Transverse colon (tissue), 4 donors: ENCODE measurements around the gene TOR1A. TPM values are rescaled to one million over a fixed set of nuclear protein-coding genes. Genes with fewer than 3 reads are reported as not detected.
"Not testable (repeated sequence)": the region's sequence is repeated elsewhere in the genome, so short reads cannot be mapped to it uniquely, and the experiment has no call there.

Source experiments
- DNase-seq: peaks from one replicate; pipeline ENCODE4 v3.0.0-alpha.2; 2019
- H3K27ac ChIP-seq, 4 donors: fragments of 200-600 bp; sonication (generic); 2 replicates each; pipeline ENCODE4 v1.5.1; 2016 to 2018; ENCODE audit warnings: inconsistent platforms in 4 of 4
- H3K27me3 ChIP-seq: fragments of 200-600 bp; sonication (generic); 2 replicates; pipeline ENCODE4 v1.5.1; 2017; ENCODE audit warnings: inconsistent platforms
- H3K36me3 ChIP-seq, 4 donors: fragments of 200-600 bp; sonication (generic); 2 replicates each; pipeline ENCODE4 v1.5.1; 2017 to 2019; ENCODE audit warnings: inconsistent platforms in 4 of 4
- H3K4me1 ChIP-seq, 4 donors: fragments of 200-600 bp; sonication (generic); 2 replicates each; pipeline ENCODE4 v1.5.1; 2017 to 2020; ENCODE audit warnings: inconsistent platforms in 4 of 4
- H3K4me3 ChIP-seq, 4 donors: fragments of 200-600 bp; sonication (generic); 1 replicate in 1 of 4; 2 replicates in 3 of 4; pipeline versions ENCODE4 v1.5.1 to v1.6.1; 2017 to 2019; ENCODE audit warnings: inconsistent platforms in 4 of 4
- H3K9me3 ChIP-seq, 2 donors: fragments of 200-600 bp; sonication (generic); 2 replicates each; pipeline ENCODE4 v1.5.1; 2017 to 2019; ENCODE audit warnings: inconsistent platforms in 2 of 2
- CTCF ChIP-seq, 5 experiments: fragments of 200-600 bp in 3 of 5; fragments of 450-650 bp in 2 of 5; sonication (generic) in 3 of 5; IDR thresholded peaks; 1 replicate in 2 of 5; 2 replicates in 3 of 5; pipeline ENCODE4 v1.5.1; 2016 to 2017; ENCODE audit warnings: antibody characterized with exemption in 5 of 5, inconsistent platforms in 3 of 5, mild to moderate bottlenecking in 2 of 5, moderate library complexity in 1 of 5
- EP300 ChIP-seq: sonication (generic); formaldehyde crosslinking; IDR thresholded peaks from one replicate; pipeline ENCODE4 v1.6.1; 2017; ENCODE audit warnings: antibody characterized with exemption, low read depth
- POLR2A ChIP-seq: fragments of 450-650 bp; IDR thresholded peaks from one replicate; pipeline ENCODE4 v1.6.1; 2016; ENCODE audit warnings: antibody characterized with exemption, mild to moderate bottlenecking, moderate library complexity
- POLR2AphosphoS5 ChIP-seq, 3 donors: sonication (generic); formaldehyde crosslinking; IDR thresholded peaks; one replicate each; pipeline ENCODE4 v1.6.1; 2016; ENCODE audit warnings: antibody characterized with exemption in 3 of 3
- WGBS, 2 donors: methylation state at CpG; one replicate each; pipeline ENCODE4 v1.1.5; 2018; ENCODE audit warnings: low coverage in 1 of 2; 5-methylcytosine and 5-hydroxymethylcytosine counted together
- in situ Hi-C, 4 donors: fragments of 200-750 bp; cut with MboI; loops; one replicate each; pipeline versions ENCODE4 v1.15.0 to v1.15.1; 2017; ENCODE audit warnings: low sequenced_read_pairs in 3 of 4, low pct_ligation_motif_present in 1 of 4, low pct_unique_long_range_greater_than_20kb in 1 of 4
- intact Hi-C: fragments of 100-400 bp; cut with DNase I; formaldehyde crosslinking; loops from one replicate; pipeline ENCODE4 v1.15.1; 2023; ENCODE audit warnings: low total_unique reads
- total RNA-seq, 4 donors: library from RNA; depleted of rRNA; stranded (reverse); fragments of >200 nt; gene quantifications; one replicate each; pipeline ENCODE4 v1.1.0, GENCODE V29; 2016

The TOR1A gene
- total RNA-seq, 4 donors from 2014 or later: 6.2 to 47.0 (median 40.0) TPM

DNA sequence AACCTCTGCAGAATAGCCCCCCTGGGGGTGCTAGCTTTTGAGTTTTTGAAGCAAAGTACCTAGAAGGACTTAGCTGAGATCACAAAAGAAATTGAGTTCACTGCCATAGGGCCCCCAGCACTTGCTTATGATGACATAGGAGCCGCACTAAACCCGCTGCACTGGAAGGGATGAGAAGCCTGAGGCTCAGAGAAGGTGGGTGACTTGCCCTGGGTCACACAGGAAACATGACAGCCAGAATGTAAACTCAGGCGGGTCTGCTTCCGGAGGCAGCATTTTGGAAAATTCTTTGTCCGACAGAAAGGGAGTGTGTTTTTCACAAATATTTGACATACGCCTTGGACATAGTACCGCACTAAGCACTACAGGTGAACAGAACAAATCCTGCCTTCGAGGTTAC lies 29.4 kb downstream of the TOR1A start:
- no peak for DNase-seq
- Histone ChIP-seq H3K4me1 (peaks cover 0 to 8% (median 0%) of the 10 kb centered on the region in 4 donors), H3K27ac (no peak overlapping the region), H3K4me3 (no peak overlapping the region), H3K36me3 (no peaks in the 10 kb centered on the region), H3K9me3 (no peaks in the 10 kb centered on the region), H3K27me3 (peaks cover 12% of the 10 kb centered on the region)
- WGBS, 2 donors: 80 to 84% methylated on average over 3 to 8 of the region's 8 CpGs
- in situ Hi-C loops (loop anchor here in 2 of 4 donors (25.0 kb wide), 1 partner anchor 657 kb away; no protein-coding TSS in a partner anchor), intact Hi-C loops (loop anchor here (10.0 kb wide), 1 partner anchor 150 kb away; the partner anchor contains the start of gene ASB6)
- TF ChIP-seq POLR2AphosphoS5 (IDR thresholded peaks at IDR 0.05) (no peak), POLR2A (no peak), CTCF (IDR thresholded peaks at IDR 0.05) (no peak), EP300 (no peak)

DNA sequence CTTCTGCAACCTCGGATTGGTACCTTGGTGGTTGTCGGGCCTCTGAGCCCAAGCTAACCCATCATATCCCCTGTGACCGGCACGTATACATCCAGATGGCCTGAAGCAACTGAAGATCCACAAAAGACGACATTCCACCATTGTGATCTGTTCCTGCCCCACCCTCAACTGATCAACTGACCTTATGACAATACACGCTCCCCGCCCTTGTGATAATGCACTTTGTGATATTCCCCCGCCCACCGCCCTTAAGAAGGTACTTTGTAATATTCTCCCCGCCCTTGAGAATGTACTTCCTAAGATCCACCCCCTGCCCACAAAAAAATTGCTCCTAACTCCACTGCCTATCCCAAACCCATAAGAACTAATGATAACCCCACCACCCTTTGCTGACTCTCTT lies 37.5 kb downstream of the TOR1A start:
- Histone ChIP-seq H3K27ac (no peak overlapping the region), H3K4me3 (no peak overlapping the region), H3K27me3 (peaks cover 16% of the 10 kb centered on the region), H3K4me1 (peaks cover 0 to 10% (median 0%) of the 10 kb centered on the region in 4 donors), H3K36me3 (no peaks in the 10 kb centered on the region), H3K9me3 (no peaks in the 10 kb centered on the region)
- TF ChIP-seq POLR2AphosphoS5 (IDR thresholded peaks at IDR 0.05): no peak
- TF ChIP-seq EP300: no peak
- no peak for TF ChIP-seq POLR2A
- TF ChIP-seq CTCF (IDR thresholded peaks at IDR 0.05): no peak
- intact Hi-C loops (loop anchor here (10.0 kb wide), 1 partner anchor 652 kb away; no protein-coding TSS in a partner anchor), in situ Hi-C loops (loop anchor here (10.0 to 25.0 kb wide), 5 partner anchors 52 to 652 kb away; partner anchors contain the start of gene ASB6 (in 2 of the 4))
- DNase-seq: no peak
- 57 to 58% methylated on average over 7 to 10 of the region's 10 CpGs for WGBS, 2 donors

- no peaks in the 10 kb centered on the region for H3K9me3 ChIP-seq
- DNase-seq: no peak
- peaks cover 16% of the 10 kb centered on the region for H3K27me3 ChIP-seq
- H3K36me3 ChIP-seq: no peaks in the 10 kb centered on the region
- WGBS, 2 donors: 95% methylated on average over 1 of the region's 1 CpG; no CpG with 5 or more reads in 1 of the 2 donors
- in situ Hi-C loops (loop anchor here (10.0 to 25.0 kb wide), 5 partner anchors 51 to 651 kb away; partner anchors contain the start of gene ASB6 (in 2 of the 4)), intact Hi-C loops (loop anchor here (10.0 kb wide), 1 partner anchor 651 kb away; no protein-coding TSS in a partner anchor)
- no peak overlapping the region for H3K4me3 ChIP-seq
- peaks cover 0 to 10% (median 0%) of the 10 kb centered on the region in 4 donors for H3K4me1 ChIP-seq
- no peak overlapping the region for H3K27ac ChIP-seq
- no peak for TF ChIP-seq POLR2A
- no peak for TF ChIP-seq CTCF (IDR thresholded peaks at IDR 0.05)
- no peak for TF ChIP-seq POLR2AphosphoS5 (IDR thresholded peaks at IDR 0.05)
- TF ChIP-seq EP300: no peak
Observed at GRCh38 chr9:129785866-129786265, 38.1 kb downstream of the TOR1A start.

GRCh38 chr9:129784970-129785369 lies 39.0 kb downstream of the TOR1A start:
- not testable (repeated sequence) for H3K9me3 ChIP-seq, H3K36me3 ChIP-seq, H3K4me3 ChIP-seq, DNase-seq, H3K27ac ChIP-seq, H3K4me1 ChIP-seq
- 60 to 66% methylated on average over 4 to 11 of the region's 11 CpGs for WGBS, 2 donors
- intact Hi-C loops (loop anchor here (10.0 kb wide), 1 partner anchor 650 kb away; no protein-coding TSS in a partner anchor), in situ Hi-C loops (loop anchor here (5.0 to 25.0 kb wide), 9 partner anchors 43 to 650 kb away; partner anchors contain the start of gene ASB6 (in 2 of the 4))
- peaks cover 16% of the 10 kb centered on the region for H3K27me3 ChIP-seq
